Measurements from ENCODE around the gene HAUS3.
"Not testable (repeated sequence)": the region's sequence is repeated elsewhere in the genome, so short reads cannot be mapped to it uniquely, and the experiment has no call there.

Gene HAUS3

DNA sequence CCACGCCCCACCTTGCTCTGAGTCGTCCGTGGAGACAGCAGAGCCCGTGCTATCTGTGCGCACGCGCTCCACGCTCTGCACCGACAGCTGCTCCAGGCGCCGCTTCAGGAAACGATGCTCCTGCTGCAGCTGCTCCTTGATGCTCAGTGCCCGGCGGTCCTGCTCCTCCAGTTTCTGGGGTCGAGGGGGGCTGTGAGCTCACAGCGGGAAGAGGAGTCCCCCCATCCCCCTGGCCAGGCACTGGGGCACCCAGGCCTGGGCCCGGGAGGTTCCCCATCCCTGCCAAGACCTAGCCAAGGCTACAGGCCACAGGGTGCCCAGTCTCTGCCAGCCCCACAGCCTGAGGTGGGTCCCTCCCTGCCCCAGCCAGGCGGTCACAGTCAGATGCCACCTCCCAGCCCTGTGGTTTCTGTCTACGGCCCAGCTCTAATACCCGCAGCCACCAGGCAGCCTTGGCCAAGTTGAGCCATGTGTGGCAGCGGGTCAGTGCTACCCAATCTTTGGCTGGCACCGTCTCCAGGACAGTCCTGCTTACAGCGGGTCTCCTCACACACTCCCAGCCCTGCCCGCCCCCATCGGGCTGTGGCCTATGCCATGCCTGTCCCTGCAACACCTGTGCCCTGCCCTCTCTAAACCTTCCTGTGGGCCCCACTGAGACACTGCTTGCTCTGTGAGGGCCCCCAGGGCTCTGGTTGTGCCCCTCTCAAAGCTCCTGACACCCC, 9.3 kb upstream of the HAUS3 start:
- DNase-seq: peak; percentile 19

DNA sequence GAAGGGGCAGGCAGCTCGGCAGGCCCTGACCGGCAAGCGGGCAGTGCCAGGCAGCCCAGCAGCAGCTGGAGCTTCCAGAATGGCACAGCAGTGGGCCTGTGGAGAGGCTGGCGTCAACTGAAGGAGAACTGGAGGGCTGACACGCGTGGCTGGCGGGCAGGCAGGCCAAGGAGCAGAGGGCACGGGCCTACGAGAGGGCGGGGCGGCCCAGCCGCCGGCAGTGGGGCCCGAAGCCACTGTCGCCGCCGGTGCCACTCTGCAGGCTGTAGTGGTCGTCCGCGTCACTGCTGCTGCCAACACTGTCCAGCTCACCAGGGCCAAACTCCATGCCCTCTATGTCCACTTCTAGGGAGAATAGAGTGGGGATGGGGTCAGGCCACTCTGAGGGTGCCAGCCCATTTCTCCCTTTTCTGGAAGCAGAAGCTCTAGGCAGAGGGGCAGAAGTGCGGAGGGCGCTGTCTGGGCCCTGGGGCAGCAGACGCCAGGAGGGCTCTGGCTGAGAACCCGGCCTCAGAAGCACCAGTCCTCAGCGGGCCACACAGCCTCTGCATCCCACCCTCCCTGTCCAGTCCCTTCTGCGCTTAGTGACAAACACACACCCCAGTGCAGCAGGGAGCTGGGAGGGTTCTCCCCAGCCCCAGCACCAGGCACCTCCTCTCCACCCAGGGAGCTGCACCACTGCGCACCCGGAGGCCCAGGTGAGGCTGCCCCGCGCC, 8.6 kb upstream of the HAUS3 start:
- DNase-seq: peak; percentile 15

DNA sequence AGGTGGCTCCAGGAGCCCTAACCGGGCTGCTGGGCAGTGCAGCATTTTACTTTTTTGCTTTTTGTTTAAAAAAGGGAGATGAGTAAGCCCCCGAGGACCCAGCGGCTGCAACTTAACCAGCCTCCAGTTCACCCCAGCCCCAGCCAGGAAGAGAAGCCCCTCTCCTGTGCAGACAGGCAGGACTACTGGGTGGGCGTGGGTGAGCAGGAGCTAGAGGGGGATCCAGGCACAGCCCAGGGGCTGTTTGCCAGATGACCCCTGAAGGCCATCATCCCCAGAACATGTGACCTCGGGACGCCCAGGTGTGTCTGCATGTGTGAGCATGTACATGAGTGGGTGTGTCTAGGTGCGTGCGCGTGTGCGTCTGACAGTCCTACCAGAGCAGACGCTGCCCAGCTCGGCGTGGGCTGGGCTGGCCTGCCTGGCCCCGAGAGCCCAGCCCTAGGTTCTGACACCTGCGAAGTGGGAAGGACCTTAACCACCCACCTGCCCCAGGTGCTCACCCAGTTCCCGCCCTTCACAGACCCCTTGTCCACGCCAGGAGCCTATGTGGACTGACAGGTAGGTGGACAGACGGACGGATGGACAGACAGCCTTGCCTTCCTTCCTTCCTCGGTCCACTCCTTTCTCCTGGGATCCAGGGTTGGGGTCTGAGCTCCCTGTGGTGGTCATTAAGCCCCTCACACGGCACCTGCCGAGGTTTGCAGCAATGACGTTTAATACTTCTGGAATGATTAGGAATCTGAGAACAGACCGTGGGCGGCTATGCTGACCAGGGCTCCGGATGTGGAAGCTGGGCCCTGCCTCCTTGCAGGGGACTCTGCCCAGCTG, 7.8 kb upstream of the HAUS3 start:
- peak; percentile 18 for DNase-seq

DNA sequence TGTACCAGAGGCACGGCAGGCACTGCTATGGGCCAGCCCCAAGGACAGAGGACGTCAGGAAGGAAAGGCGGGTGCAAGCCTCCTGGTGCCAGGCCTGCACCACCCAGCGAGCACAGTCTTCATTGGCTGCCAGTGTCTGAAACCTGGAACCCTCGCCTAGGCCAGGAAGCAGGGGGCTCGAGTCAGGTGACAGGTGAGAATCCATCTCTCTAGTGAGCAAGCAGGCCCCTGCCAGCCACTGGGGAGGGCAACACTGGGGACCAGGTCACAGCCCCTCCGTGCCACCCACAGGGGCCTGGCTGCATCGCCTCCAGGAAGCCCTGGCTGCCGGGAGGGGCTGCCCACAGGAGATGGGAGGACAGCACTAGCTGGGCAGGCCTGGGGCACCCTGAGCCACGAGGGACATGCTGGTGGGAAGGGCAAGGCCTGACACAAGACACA, 6.9 kb upstream of the HAUS3 start:
- DNase-seq: peak; percentile 12

DNA sequence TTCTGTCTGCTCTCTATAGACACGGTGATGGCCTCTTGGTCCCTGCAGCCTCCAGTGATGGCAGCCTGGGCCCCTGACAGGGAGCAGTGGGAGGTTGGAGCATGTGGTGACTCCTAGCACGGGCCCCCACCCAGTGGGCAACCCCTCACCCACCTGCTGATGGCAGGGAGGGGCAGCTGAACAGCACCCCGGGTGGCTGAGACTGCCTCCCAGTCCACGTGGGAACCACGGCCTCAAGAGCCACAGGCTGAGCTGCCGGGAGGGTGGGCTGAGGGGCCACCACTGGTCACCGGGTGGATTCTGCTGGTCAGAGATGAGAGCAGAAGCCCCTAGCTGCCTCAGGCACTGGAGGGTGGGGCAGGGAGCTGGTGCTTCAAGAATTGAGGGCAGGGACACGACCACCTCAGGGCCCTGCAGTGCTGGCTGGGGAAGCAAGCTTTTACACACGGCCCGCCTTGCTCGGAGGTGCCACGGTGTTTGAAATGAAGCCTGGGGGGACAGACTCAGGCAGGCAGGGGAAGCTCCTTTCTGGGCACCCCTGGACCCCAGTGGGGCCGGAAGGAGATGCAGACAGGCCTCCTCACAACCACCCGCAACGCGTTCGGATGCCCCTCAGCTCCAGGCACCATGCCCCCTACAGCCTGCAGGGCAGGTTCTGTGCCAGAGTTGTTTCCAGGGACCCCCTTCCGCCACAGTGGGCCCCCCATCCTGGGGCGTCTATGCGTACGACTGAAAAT, 6.3 kb upstream of the HAUS3 start:
- peak; percentile 18 for DNase-seq

DNA sequence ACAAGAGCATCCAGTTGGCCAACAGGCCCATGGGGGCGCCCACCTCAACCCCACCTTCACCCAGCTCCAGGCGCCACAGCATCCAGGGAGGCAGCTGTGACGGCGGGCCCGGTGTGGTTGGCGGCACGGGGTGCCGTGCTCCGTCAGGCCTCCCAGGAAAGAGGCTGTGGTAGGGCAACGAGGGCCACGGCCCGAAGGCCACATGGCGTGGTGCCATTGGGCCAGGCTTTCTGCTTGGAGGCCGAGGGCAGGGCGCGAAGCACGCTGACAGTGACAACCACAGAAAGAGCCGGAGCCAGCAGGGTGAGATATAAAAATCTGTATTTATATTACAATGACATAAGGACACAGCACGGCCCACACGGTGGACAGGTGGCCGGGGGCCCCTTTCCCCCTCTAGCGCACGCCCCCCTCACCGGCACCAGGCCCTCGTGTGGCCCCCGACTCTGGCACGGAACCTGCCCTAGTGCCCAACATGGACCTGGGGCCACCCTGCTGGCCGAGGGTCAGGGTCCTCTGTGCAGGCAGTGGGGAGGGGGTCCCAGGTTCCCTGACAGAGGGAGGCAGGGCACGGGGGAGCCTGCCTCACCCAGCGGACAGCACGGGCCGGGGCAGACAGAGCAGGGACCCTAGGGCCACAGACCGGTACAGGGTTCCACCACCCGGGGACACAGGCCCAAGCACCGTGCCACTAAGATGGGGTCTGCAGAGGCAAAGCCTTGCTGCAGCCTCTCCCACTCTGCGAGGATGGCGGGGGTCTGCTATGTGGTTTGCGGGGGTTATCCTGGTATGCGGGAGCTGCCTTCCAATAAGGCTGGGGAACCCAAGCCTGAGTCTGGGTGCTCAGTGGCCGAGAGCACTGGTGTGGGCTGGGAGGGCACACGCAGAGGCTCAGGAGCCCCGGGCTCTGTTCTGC, 5.5 kb upstream of the HAUS3 start:
- peak; percentile 13 for DNase-seq

DNA sequence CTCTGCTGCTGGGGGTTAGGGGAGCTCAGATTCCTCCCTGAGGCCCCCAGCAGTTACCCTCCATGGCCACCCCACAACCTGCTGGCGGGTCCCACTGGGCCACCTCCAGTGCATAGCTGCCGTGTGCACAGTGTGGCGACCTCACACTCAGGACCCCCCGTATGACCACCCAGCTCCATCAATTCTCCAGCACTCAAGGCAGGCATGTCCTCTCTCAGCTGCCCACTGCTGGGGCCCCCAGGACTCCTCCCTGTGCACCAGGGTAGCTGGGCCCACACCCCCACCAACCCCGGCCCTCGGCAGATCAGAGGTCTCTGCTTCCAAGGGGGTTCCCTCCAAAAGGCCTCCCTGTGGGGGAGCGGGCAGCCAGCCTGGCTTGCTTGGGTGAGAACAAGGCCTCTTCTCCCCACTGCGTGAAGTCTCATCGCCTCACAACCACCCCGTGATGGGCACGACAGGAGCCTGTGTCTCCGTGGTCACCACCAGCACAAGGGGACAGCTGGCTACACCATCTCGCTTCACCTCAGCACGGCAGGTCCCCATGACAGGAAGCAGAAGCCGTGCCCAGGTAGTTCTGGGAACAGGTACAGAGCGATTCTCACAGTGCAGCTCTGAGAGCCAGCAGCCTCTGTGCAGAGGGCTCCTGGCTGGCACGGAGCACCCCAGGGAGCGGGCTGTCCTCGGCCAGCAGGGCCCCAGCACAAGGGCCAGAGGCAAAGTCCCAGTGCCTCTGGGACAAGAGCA, 4.6 kb upstream of the HAUS3 start:
- DNase-seq: peak; percentile 22

DNA sequence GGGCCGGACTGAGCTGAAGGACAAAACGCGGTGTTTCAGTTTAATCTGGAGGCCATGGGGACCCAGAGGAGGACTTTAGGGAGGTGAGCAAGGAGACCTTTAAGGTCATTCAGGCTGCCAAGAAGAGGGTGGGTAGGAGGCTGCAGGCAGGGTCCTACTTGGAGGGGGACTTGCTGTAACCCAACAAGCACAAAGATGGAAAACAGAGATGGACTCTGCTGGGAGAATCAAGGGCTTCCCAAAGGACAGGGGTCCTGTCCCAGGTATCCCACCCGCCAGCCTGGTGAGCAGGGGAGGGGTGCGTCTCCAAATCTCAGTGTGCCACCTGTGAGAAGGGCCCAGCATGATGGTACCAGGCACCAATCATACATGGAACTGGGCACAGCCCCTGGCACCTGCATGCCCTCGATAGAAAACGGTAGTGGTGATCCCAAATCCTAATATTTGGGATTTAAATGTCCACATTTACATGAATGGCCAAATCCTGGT, 3.9 kb upstream of the HAUS3 start:
- peak; percentile 20 for DNase-seq

DNA sequence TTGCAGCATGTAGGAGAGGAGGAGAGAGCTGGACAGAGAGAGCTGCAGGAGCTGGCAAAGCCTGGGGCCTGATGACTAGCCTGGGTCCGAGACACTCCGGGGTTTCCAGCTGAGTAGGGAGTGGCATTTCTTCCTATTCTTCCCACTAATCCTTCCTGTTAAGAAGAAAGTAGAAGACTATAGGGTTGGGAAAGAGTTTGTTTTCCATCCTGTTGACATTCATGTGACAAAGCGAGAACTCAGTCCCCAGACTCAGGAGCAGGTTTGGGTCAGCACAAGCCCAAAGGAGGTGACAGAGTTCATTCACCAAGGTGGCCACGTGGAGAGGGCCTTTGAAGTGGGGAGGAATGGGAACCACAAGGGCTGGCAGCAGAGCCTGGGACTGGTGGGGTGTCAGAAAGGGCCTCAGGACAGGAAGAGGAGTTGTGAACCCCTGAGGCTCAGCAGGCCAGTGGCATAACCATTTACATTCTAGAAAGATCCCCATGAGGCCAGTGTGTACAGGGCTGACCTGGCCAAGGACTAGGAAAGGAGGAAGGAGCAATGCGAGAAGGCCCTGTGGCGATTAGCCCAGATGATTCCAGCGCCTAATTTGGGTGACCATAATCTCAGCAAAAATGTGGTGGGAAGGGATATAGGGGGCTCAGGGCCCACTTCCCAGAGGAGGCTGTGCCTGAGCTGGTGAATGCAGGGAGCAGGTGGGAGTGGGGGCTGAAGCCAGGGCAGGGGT, 3.3 kb upstream of the HAUS3 start:
- peak; percentile 22 for DNase-seq

DNA sequence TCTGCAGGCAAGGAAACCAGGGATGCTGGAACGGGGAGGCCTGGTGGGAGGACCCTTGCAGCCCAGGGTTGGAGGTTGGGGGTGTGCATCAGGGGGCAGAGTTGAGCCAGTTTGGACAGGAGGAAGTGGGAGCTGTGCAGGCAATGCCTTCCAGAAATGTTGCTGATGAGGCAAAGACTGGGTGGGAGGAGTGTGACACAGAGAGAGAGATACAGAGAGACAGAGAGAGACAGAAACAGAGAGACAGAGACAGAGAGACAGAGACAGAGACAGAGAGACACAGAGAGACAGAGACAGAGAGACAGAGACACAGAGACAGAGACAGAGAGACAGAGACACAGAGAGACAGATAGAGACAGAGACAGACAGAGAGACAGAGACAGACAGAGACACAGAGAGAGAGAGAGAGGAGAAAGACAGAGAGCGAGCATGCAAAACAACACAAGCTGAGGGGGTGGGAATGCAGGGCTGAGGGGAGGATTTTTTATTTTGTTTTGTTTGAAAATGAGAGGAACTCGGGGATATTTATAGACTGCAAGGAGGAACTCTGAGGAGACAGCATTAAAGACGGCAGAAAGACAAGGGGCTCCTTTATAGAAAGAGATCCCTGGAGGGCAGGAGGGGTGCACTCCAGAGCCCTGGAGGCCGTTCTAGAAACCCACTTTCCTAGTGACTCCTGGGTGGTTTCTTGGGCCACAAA, 1.9 kb upstream of the HAUS3 start:
- DNase-seq: peak; percentile 37

DNA sequence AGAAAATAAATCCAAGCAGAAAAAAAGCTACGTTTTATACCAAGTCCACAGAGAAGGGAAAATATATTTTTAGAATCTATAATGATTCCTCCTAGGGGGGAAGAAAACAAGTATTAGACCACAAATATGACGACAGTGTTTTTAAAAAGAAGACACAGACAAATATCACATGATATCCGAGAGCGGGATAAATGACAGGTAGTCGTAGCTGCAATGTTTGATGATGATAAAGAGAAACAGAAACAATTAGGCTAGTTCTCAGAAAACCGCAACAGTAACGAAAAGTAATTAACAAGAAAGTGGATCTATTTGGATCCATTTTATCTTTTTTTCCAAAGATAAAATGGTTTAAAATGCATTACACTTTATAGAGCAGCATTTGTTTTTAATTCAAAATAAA, 918 bp downstream of the HAUS3 start:
- DNase-seq: no peak

DNA sequence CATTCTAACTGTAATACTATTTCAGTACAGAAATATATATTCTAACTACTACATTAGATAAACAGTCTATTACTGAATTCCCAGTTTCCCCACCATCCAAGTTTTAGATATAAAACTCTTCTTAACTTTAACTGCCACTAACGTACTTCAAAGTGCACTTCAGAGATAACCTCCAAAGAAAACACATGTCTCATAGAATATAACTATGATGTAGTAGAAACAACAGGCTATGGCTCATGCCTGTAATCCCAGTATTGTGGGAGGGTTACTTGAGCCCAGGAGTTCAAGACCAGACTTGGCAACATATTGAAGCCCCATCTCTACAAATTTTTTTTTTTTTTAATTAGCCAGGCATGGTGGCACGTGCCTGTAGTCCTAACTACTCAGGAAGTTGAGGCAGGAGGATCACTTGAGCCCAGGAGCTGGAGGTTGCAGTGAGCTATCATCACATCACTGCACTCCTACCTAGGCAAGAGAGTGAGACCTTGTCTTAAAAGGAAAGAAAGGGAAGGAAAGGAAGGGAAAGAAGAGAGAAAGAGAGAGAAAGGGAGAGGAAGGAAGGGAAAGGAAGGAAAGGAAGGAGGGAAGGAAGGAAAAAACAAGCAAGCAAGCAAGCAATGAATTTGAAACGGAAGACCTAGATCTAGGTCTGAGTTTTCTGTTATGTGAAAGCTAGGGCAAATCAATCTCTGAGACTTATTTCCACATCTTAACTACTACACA, 4.8 kb downstream of the HAUS3 start:
- no peak for DNase-seq

DNA sequence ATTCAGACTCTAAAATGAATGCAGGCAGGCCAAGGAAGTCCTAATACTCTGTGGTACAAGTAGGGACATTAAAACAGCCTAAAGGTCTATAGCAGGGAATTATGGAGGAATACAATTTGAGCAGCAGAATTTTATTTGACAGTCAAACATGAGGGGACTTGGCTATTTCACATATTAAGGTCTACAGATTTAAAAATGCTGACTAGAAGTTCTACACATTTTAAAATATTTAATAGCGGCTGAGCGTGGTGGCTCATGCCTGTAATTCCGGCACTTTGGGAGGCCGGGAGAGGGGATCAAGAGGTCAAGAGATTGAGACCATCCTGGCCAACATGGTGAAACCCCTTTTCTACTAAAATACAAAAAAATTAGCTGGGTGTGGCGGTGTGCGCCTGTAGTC, 10.8 kb downstream of the HAUS3 start:
- no peak for DNase-seq

DNA sequence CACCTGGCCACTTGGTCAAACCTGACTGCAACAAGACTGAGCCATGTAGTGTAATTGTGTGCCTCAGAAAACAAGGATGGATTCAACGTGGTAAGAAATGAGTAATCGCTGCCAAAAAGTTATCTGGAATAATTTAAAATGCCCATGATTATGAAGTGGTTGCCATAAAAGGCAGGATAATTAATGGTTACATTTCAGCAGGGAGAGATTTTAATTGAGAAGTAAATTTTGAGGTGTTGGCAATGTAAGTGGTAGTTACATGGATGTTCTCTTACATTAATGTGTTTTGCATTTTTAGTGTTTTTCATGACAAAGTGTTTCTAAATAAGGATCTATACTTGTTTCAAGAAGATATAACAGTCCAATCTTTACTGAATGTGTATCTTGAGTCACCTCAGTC, 15.7 kb downstream of the HAUS3 start:
- no peak for DNase-seq

DNA sequence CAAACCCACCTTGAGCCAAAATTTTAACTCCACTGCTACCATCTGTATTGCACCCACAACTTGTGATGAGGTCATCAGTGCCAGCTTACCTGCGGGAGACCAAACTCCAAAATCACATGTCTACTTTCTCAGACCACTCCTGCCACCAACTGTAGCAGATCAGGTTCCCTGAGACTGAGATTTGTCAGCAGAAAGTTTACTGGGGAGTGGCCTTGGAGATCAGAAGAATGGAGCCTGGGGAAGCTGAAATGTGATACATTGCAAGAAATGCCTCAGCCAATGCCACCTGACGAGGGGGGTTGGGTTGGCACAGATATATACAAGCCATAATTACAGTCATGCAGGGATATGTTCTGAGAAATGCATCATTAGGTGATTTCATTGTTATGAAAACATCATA, 19.1 kb downstream of the HAUS3 start:
- no peak for DNase-seq

DNA sequence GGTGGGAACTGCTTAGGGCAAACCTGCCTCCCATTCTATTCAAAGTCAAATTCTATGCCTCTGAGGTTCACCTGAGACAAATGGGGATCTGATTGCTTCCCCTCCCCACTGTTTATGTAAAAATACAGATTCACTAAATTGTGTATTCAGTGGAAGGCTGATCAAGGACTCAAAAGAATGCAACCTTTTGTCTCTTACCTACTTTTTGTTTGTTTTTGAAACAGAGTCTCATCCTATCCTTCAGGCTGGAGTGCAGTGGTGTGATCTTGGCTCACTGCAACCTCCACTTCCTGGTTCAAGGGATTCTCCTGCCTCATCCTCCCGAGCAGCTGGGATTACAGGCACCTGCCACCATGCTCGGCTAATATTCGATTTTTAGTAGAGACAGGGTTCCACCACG, 20.5 kb downstream of the HAUS3 start:
- DNase-seq: not testable (repeated sequence)

DNA sequence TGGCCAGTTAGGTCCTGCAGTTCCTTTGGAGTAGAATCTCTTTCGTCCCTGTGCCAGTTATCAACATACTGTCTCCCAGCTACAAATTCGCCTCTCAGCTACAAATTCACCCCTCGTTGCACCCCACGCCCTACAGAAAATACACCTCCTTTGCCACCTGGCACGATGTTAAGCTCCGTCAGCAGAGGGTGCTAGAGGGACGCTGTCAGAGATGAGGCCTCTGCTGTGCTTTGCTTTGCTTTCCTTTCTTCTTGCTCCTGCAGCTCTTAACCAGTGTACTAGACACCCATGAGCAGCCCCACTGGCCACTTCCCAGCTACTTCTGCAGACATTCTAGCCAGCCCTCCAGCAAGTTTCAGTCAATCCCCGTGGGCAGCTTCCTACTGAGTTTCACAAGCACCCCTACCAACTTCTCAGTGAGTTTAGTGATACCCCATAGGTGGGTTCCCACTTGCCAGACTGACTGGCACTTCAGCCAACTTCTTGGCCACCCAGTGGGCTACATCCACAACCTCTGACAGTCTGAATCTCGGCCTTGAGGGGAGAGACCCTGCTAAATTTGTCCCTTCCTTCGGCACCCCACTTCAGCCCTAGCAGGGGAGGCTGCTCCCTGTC, 21.8 kb downstream of the HAUS3 start:
- DNase-seq: peak; percentile 88

DNA sequence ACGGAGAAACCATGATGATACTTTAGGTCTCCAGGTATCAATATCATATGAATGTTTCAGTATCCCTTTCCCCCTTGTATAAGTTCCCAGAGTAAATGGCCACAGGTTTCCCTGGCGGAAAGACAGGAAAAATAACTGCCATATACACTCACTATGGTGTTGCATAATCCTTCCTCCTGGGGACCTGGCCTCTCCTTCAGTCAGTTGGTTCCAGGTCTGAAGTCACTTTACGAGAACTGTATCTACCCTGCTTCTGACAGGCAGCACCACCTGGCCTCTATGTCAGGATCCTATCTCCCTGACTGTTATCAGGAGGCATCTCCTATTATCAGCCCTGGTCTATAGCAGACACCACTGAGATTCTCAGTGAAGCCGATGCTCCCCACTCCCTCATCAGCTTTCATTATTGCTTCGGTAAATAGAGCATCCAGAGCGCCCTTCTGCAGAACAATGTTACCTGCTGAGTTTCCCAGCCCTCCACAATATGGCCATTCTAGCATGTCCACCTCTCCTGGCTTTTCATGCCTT, 22.6 kb downstream of the HAUS3 start:
- no peak for DNase-seq
